SK-MEL-5 (cell line): ENCODE measurements around the gene PRKCZ. TPM values are rescaled to one million over a fixed set of nuclear protein-coding genes. Genes with fewer than 3 reads are reported as not detected.

ENCODE experiments used
- DNase-seq: peaks from one replicate; pipeline ENCODE4 v3.0.0-alpha.2; 2016; ENCODE audit warnings: low read depth, low spot score
- in situ Hi-C: cut with HindIII; loops from 2 replicates; pipeline ENCODE4 v1.10.0; 2016; ENCODE audit warnings: low sequenced_read_pairs, high pct_unique_total_duplicates, low pct_unique_long_range_greater_than_20kb
- total RNA-seq: library from RNA; depleted of rRNA; stranded (reverse); fragments of >200 nt; shearing (Covaris generic); gene quantifications from 2 replicates; pipeline ENCODE4 v1.2.3, GENCODE V29; 2014

PRKCZ gene
- total RNA-seq, 1 experiment from 2014 or later: 19.8 TPM

DNA sequence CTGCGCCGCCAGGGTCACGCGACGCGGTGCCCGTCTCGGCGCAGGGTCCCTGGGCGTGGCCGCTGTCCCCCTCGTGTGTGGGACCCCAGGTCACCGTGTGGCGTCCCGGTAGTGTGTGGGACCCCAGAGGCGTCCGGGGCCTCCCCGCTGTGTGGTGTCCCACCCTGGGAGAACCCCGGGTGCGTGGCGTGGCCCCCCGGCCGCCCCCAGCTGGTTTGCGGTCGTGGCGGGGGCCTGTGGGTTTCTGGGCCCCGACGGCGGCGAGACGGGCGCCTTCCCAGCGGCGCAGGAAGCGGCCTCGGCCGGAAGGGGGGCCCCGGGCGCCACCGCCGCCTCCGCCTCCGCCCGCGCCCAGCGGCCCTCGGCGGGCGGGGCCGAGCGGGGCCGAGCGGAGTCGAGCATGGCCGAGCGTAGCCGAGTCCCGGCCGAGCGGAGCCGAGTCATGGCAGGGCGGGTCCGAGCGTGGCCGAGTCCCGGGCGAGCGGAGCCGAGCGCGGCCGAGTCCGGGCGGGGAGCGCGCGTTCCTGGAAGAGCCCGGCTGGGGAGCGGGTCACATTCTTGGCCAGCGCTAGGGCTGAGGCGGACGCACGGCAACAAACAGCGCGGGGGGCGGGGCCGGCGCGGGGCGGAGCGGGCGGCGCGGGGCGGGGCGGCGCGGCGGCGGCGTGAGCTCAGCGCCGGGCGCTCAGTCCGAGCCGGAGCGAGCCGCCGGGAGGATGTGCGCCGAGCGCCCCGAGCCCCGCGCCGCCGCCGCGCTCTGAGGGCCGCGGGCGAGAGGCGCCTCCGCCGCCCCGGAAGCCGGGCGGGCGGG, 177.3 kb downstream of the PRKCZ start:
- peak; percentile 94 for DNase-seq
- in situ Hi-C loops: no loop called here

DNA sequence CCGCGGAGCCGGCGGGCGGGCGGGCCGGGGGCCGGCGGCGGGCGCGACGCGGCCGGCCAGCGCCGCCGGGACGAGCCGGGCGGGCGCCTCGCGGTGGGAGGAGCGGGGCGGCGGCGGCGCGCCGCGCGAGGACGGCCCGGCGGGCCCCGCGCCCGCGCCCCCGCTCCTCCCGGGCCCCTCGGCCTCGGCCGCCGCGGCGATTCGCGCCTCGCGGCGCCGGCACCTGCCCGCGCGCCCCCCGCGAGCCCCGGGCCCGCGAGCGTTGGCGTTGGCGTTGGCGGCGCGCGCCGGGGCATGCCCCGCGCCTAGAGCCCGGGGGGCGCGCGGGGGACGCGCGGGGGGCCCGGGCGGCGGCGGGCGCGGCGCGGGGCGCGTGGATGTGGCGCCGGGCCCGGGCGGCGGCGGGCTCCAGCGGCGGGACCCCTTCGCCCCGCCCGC, 178.0 kb downstream of the PRKCZ start, which contains the start of gene SKI:
Gene SKI (plus strand): TSS at position 163 of the 438 bp plus-strand sequence. CDS start 448 bp downstream, outside the sequence.
- in situ Hi-C loops: no loop called here
- no peak for DNase-seq

DNA sequence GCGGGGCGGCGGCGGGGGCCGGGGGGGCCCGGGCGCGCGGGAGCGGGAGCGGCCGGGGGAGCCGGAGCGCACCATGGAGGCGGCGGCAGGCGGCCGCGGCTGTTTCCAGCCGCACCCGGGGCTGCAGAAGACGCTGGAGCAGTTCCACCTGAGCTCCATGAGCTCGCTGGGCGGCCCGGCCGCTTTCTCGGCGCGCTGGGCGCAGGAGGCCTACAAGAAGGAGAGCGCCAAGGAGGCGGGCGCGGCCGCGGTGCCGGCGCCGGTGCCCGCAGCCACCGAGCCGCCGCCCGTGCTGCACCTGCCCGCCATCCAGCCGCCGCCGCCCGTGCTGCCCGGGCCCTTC, 178.5 kb downstream of the PRKCZ start:
- DNase-seq: no peak
- in situ Hi-C loops: no loop called here

DNA sequence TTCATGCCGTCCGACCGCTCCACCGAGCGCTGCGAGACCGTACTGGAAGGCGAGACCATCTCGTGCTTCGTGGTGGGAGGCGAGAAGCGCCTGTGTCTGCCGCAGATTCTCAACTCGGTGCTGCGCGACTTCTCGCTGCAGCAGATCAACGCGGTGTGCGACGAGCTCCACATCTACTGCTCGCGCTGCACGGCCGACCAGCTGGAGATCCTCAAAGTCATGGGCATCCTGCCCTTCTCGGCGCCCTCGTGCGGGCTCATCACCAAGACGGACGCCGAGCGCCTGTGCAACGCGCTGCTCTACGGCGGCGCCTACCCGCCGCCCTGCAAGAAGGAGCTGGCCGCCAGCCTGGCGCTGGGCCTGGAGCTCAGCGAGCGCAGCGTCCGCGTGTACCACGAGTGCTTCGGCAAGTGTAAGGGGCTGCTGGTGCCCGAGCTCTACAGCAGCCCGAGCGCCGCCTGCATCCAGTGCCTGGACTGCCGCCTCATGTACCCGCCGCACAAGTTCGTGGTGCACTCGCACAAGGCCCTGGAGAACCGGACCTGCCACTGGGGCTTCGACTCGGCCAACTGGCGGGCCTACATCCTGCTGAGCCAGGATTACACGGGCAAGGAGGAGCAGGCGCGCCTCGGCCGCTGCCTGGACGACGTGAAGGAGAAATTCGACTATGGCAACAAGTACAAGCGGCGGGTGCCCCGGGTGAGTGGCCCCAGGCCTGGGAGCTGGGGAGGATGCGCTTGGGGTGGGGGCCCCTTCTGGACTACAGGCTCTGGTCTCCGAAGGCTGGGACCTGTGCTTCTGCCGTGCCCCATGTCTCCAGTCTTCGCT, 179.0 kb downstream of the PRKCZ start:
- peak; percentile 37 for DNase-seq
- in situ Hi-C loops: no loop called here

DNA sequence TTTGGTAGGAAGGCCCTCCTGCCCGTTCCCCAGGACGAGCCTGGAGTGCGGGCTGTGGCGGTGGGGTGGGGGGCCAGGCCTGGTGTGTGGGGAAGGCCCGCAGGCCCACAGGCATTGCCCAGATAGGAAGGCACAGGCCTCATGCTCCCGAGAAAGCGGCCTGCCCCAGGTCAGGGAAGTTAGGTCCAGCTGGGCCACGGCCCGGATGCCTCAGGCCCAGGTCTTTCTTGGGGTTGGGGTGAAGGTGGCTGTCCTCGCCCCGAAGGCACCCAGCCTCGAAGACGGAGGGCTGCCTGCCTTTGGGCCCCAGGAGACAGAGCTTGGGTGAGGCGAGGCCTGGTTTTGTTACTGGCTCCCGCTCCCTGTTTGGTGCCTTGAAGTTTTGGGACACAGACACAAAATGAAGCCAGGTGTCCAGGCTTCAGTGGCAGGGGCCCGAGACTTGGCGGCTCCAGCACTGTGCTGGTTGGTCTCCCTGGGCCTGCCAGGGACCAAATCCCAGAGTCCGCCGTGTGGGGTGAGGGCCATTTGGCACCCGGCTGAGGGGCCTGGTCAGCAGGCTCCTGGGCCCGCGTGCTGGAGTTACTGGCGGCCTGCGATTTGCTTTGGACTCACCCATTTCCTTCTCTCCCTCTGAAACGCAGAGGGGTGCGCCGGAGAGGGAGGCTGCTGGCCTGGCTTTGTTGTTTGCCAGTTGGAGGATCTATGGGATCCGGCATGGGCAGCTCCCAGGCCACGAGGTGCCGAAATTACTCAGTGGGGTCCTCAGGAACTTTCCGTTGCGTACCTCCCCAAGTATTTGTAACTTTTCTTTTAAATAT, 179.9 kb downstream of the PRKCZ start:
- in situ Hi-C loops: no loop called here
- DNase-seq: no peak

DNA sequence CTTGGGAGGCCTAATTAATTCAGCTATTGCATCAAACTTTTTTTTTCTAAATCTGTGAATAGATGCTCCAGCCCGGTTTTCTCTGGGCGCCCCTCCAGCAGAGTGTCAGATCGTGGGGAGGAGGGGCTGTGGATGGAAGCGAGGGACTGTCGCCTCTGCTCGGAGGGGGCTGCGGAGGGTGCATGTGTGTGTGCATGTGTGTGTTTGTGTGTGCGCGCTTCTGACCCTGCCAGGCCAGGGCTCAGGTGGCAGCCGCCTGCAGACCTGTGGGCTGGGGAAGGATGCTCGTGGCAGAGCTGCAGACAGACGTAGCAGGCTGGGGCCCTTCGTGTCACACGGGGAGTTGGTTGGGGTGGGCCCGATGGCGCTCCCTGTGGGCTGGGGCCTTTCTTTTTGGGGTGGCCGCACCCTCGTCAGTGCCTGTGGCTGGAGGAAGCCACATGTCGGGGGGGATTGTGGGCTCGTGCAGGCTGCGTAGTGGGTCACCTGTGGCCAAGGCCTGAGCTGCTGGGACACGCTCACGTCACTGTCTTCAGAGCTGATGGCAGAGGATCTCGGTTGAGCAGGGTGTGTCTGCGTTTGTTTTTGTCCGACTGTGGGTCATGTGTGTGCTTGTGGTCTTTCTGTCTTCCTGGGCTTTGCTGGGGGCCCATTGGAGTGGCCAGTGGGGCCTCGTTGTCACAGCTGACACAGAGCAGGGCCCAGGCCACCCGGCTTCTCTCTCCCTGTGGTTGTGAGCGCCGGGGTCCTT, 180.7 kb downstream of the PRKCZ start:
- in situ Hi-C loops: no loop called here

DNA sequence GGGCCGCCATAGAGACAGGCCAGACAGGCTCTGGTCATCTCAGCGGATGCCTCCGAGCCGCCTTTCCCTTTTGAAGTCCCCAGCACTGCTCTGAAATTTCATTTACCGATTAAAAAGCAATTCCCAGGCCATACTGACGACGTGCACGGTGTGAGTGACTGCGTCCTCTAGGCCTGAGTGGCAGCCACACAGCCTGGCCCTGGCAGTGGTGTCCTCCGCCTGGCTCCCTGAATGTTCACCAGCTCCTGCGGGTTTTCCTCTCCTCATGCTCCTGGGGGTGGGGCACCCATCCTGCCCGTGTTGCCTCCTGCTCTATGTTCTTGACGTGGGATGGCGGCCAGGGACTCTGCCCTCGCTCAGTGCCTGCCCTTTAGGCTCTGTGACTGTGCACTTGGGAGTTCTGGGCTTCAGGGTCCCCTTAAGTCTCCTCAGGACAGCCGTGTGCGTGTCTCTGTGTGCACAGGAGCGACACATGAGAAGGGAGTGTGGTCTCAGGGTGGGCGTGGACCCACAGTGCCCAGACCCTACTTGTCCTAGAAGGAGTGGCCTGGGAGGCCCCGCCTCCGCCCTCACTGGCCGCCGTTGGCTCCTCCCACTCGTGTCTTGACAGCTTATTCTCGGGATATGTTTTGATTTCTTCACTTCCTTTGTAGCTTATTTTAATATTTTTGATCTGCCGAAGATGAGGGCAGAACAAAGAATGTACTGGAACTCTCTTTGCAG, 181.5 kb downstream of the PRKCZ start:
- DNase-seq: peak; percentile 41
- in situ Hi-C loops: no loop called here

More for the DNA sequence above, 180.7 kb downstream of the PRKCZ start:
- DNase-seq: no peak

DNA sequence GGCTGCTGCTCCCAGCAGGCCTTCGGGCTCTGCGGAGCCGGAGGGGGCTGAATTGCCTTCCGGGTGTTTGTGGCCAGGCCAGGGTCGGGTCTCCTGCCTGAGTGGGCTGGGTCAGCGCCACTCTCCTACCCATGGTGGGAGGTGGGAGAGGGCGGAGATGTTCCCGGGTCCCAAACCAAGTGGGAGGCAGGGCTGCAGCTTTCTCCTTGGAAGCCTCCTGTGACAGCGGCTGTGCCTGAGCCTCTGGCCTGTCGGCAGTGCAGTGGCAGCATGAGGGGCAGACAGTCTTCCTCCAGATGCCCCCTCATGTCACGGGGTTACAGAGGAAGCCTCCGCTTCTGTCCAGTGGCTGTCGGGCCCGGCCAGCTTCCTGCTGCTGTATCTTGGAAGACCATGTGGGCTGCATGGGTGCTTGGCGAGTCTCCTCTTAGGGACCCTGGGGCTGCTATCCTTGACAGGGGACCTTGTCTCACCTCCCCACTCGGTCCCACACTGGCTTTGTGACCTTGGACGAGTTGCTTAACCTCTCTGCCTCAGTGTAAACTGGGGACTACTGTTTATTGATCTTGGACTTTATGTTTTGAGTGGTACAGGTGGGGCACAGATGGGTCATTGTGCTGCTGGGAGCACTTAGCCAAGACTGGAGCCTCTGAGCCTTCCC, 182.2 kb downstream of the PRKCZ start:
- in situ Hi-C loops: no loop called here
- DNase-seq: no peak

DNA sequence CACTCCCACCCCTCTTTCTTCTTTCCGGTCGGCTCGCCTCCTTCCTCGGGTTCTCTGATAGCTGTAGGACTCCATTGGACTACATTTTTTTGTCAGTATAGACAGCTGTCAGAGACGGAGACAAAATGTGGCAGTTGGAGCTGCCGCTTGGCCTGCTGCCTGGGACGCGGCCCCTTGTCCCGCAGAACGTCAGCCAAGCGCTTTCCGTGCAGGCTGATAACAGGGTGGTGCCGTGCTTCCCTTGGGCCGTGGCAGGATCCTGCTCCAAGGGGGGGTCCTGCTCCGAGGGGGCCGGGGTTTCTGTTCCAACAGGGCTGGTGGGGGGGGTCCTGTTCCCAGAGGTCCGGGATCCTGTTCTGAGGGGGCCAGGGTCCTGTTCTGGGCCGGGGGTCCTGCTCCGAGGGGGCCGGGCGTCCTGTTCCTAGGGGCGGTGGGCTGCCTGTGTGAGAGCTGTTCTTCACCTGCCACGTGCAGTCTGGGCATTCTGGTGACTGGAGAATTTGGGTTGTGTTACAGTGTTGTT, 182.8 kb downstream of the PRKCZ start:
- in situ Hi-C loops: no loop called here
- no peak for DNase-seq

DNA sequence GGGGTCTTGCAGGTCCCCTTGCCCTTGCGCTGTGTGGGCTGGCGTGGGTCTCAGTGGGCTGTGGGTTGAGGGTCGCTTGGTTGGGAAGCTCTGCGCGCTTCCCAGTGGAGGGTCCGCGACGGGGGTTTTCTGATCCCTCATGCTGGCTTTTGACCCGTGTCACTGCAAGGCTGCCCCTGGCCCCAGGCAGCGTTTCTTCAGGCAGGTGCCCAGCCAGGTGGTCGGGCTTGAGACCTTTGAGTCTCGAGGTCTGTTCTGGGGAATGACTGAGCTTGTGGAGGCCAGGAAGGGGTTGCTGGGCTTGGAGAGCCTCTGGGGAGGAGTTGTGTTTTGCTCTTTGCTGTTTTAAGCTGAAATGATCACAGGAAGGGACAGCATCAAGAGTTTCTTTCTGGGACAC, 183.3 kb downstream of the PRKCZ start:
- DNase-seq: no peak
- in situ Hi-C loops: no loop called here

DNA sequence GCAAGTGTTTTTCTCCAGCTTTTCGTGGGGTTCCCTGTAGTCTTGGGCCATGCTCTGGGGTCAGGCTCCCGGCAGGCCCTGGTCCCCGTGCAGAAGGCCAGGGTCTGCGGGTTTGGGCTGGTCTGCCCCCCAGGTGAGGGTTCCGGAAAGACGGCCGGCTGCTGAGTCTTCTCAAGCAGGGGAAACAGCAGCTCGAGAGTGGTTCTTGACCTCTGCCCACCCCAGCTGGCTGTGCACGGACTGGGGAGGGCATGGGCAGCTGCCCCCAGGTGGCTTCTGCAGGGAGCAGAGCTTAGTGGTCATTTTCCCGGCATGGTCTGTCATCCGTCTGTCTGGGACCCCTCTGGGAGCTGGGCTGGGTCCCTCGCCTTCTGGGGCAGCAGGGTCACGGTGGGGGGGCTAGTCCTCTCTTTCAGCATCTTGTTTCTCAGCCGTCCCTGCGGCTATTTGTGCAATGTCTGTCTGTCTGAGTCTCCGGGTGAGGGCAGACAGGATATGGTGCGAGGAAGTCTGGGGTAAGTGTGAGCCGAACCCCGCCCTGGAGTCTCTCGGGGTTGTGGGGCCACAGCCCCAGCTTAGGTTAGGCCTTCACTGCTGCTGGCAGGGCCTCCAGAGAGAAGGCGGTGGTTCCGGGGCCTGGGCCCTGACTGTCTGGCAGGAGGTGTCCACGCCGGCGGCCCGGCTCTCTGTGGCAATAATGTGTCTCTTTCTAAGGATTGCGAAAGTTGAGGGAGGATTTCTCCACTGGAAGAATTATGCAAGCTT, 184.0 kb downstream of the PRKCZ start:
- peak; percentile 85 for DNase-seq
- in situ Hi-C loops: no loop called here

DNA sequence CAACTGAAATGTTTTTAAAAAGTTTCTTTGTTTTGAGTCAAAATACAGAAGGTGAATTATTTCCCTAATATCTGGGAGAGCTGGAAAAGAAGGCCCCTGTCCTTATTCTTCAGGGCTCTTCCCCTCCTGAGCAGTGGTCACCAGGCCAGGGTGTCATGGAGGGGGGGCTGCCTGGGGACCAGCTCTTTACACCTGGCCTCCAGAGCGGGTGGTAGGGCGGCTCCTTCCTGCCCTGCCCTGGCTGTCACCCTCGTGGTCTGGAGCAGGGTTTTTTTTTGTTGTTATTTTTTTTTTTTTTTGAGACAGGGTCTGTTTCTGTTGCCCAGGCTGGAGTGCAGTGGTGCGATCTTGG, 184.5 kb downstream of the PRKCZ start:
- no peak for DNase-seq
- in situ Hi-C loops: no loop called here
